GM19455 (cell line): ENCODE results near the gene IL17C.

ENCODE experiments used
- ATAC-seq: cut with Tn5 transposase; IDR thresholded peaks from one replicate; pipeline ENCODE4 v1.9.1; 2021; ENCODE audit not compliant: unreplicated experiment

Gene IL17C

GRCh38 chr16:88627531-88628411, 10.6 kb upstream of the IL17C start:
- no peak for ATAC-seq

DNA sequence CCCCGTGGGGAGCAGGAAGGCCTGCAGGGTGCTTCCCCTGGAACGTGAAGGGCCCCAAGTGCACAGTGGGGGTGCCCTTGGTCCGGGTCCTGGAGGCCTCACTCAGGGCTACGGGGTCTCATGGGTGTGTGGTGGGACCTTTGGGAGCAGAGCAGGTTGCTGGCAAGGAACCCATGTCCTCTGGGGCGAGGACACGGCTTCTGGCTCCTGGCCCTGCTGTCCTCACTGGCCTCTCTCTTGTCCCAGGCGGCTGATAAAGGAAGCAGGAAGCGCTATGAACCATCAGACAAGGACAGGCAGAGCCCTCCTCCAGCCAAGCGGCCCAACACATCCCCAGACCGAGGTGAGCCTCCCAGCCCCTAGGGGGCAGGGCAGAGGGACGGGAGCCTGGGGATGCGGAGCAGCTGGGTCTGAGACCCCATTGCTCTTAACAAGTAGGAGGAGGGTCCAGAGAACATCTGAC, 9.8 kb upstream of the IL17C start:
- ATAC-seq: no peak

GRCh38 chr16:88629835-88630234, 8.5 kb upstream of the IL17C start:
- ATAC-seq: no peak

DNA sequence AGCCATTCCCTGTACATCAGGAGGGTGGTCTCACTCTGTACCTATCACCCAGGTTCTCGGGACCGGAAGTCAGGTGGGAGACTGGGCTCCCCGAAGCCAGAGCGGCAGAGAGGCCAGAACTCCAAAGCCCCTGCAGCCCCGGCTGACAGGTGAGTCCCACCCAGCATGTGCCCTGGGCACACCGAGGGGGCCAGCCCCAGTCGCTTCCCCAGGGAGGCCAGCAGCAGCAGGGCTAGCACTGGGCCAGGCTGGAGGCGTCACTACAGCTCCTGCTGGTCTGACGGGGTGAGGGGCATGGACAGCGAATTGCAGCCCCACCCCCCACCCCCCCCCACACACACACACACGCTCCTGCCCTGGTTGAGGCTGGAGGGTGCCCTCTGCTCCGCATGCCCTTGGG, 7.9 kb upstream of the IL17C start:
- ATAC-seq: no peak

- ATAC-seq: no peak
Observed at GRCh38 chr16:88630941-88631340, 7.4 kb upstream of the IL17C start.

DNA sequence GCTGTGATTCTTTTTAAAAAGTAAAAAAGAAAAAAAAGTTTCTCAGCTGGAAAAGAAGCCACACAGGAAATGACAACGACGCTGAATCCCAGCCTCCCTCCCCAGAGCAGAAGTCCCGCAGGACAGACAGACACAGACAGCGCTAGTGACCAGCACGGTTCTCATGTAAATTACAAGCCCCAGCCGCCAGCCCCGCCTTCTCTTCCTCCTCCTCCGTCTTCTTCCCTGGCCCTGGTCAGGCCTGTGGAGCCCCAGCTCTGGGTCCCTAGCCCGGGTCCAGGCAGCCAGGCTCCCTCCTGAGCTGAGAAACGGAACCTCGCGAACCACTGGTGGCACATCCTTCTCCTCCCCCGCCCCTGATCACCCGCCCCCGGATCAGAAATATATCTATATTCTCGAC, 7.0 kb upstream of the IL17C start:
- ATAC-seq: no peak

GRCh38 chr16:88631920-88632586, 6.3 kb upstream of the IL17C start:
- no peak for ATAC-seq

GRCh38 chr16:88632587-88632930, 5.8 kb upstream of the IL17C start:
- ATAC-seq: no peak

- peak; percentile 16 for ATAC-seq
Observed at GRCh38 chr16:88633684-88634140, 4.7 kb upstream of the IL17C start.

DNA sequence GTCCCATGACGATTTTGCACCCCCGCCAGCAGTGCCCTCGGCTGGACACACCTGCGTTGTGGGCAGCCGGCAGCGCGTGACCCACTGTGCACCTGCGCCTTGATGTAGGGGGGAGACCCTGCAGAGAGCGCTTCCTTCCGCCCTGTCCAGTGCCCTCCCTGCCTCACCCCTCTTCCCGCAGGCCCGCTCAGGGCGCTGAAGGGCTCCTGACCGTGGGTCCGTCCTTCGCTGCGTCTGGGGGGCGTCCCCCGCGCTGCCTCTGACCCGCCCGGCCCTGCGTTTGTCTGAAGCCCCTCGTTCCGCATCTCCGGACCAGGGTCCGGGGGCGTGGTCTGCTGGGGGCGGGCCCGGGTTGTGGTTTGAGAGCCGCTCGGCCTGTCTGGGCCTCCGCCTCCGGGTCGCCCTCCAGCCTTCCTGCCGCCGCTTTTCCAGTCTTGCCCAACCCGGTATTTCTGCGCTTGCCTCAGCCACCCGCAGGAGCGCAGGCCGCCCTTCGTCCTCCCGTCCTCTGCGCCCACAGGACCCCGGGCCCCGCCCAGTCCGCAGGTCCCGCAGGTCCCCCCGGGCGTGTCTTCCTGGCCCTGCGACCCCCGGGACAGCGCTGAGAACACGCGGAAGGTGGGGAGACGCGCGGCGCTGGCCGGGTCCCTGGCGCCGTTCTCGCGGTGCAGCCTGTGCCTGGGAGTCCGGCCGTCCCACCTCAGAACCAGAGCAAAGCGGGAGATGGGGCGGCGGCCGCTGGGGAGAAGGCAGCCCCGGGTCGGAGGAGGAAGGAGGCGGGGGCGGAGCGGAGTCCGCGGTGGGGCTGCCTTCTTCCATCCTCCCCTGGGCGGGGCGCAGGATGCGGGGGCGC, 4.0 kb upstream of the IL17C start:
- ATAC-seq: peak; percentile 45

GRCh38 chr16:88634994-88635670, 3.2 kb upstream of the IL17C start:
- ATAC-seq: no peak

DNA sequence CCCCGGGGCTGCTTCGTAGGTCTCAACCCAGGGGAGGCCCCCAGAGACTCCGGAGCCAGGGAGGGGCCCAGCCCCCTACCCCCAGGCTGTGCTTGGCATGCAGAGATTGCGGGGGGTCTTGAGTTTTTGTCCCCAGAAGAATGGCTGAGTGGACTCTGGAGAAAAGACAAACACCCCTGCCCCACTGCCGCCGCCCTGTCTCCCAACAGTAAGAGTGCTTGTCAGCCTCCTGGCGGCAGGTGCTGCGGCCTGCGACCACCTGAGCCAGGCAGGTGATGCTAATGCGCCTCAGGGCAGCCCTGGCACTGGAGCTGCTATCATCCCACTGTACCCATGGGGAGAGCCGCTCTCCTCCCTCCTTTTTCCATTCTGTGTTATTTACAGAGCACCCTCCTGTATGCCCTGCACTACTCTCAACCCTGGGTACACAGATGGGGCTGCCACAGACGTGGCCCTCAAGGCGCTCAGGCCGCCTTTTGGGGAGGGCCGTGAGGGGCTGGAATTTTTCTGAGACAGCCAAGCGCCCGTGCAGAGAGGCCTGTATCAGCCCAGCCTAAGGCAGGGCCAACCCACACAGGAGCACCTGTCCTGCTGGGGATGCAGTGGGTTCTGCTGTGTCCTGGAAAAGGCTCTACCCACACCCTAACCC, 2.6 kb upstream of the IL17C start:
- ATAC-seq: no peak

- ATAC-seq: no peak
Observed at GRCh38 chr16:88636488-88637265, 1.7 kb upstream of the IL17C start.

DNA sequence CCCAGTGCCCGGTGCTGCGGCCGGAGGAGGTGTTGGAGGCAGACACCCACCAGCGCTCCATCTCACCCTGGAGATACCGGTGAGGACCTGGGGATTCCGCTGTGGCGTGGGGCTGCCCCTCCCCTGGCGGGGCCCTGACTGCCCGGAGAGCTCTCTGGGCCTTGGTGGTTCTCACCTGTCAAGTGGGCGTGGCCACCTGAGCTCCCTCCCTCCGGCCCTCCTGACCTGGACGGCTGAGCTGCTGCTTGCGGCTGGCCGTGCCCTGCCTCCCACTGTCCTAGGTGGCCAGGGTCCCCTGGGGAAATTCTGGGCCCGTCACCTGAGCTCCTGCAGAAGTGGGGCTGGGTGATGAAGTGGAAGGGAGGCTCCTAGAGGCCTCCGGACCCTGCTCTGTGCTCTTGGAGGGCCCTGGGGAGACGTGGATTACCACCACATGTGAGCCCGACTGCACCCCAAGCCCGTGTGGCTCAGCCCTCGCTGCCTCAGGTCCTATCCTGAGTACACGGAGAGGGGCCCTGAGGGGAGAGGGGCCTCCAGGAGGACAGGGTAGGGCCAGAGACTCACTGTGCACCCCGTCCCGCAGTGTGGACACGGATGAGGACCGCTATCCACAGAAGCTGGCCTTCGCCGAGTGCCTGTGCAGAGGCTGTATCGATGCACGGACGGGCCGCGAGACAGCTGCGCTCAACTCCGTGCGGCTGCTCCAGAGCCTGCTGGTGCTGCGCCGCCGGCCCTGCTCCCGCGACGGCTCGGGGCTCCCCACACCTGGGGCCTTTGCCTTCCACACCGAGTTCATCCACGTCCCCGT, 1.1 kb downstream of the IL17C start:
- no peak for ATAC-seq

DNA sequence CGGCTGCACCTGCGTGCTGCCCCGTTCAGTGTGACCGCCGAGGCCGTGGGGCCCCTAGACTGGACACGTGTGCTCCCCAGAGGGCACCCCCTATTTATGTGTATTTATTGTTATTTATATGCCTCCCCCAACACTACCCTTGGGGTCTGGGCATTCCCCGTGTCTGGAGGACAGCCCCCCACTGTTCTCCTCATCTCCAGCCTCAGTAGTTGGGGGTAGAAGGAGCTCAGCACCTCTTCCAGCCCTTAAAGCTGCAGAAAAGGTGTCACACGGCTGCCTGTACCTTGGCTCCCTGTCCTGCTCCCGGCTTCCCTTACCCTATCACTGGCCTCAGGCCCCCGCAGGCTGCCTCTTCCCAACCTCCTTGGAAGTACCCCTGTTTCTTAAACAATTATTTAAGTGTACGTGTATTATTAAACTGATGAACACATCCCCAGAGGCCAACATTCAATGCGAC, 1.7 kb downstream of the IL17C start:
- ATAC-seq: no peak

- no peak for ATAC-seq
Observed at GRCh38 chr16:88640498-88641247, 2.3 kb downstream of the IL17C start.

DNA sequence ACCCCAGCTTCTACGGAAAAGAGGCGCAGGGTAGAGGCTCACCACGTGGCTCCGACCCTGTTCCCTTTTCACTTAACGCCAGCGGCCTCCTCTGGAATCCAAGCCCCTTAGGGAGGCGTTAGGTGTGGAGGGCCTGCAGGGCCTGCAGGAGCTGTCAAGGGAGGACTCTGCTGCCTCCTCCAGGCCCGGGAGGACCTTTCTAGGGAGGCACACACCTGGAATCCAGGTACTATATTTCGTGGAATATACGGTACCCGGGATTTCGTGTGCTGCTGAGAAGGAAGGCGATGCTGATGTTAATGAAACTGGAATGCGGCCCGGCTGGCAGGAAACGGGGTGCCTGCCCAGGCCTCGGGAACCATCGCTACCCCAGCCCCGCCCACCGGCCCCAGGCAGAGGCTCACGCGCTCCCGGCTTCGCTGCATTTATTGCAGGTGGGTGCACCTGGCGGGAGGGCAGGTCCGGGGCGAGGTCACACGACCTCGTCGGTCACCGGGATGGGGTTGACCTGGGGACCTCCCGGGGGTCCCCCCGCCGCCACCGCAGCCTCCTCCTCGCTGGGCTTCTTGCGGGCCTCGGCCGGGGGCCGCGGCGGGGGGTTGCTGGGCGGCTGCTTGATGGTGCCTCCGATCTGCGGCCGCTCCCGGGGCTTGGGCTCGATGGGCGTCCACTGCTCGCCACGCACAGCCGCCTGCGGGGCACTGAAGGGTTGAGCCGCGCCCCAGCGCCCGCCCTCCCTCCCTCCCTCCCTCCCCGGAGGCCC, 4.7 kb downstream of the IL17C start:
- no peak for ATAC-seq
